Fibroblast of mammary gland (primary cell): Measurements from ENCODE around the gene TGIF1.

Source experiments
- DNase-seq: peaks from one replicate; pipeline ENCODE4 v3.0.0-alpha.2; 2010; ENCODE audit warnings: low read depth
- H3K4me3 ChIP-seq: 2 replicates; pipeline ENCODE4 v1.5.1; 2011; ENCODE audit warnings: low read depth, mild to moderate bottlenecking, low read length, moderate library complexity; ENCODE audit not compliant: control insufficient read depth
- CTCF ChIP-seq: conservative IDR thresholded peaks from 2 replicates; pipeline ENCODE4 v1.5.1; 2011; ENCODE audit warnings: low read depth, low read length, inconsistent platforms; ENCODE audit not compliant: control insufficient read depth, insufficient read depth

TGIF1 gene

GRCh38 chr18:3499501-3499900, 49.5 kb downstream of the TGIF1 start:
- peak overlapping the region; percentile 36 for H3K4me3 ChIP-seq
- TF ChIP-seq CTCF: no peak
- DNase-seq: no peak

GRCh38 chr18:3500016-3500415, 50.0 kb downstream of the TGIF1 start:
- no peak overlapping the region for H3K4me3 ChIP-seq
- no peak for TF ChIP-seq CTCF
- no peak for DNase-seq

- no peak for TF ChIP-seq CTCF
- DNase-seq: no peak
- H3K4me3 ChIP-seq: no peak overlapping the region
Measured at GRCh38 chr18:3502650-3503049, 52.7 kb downstream of the TGIF1 start.

- DNase-seq: no peak
- H3K4me3 ChIP-seq: no peak overlapping the region
- TF ChIP-seq CTCF: no peak
Measured at GRCh38 chr18:3504637-3505036, 54.7 kb downstream of the TGIF1 start.

- no peak for TF ChIP-seq CTCF
- H3K4me3 ChIP-seq: no peak overlapping the region
- no peak for DNase-seq
Measured at GRCh38 chr18:3508576-3509549, 58.9 kb downstream of the TGIF1 start.
